GM20431 (cell line): ENCODE results near the gene SFRP5.

Experiments
- in situ Hi-C: fragments of 300-500 bp; cut with MseI, MboI; formaldehyde crosslinking; loops from one replicate; pipeline ENCODE4 v1.15.0; 2020; ENCODE audit warnings: low sequenced_read_pairs; ENCODE audit not compliant: unreplicated experiment

The SFRP5 gene

DNA sequence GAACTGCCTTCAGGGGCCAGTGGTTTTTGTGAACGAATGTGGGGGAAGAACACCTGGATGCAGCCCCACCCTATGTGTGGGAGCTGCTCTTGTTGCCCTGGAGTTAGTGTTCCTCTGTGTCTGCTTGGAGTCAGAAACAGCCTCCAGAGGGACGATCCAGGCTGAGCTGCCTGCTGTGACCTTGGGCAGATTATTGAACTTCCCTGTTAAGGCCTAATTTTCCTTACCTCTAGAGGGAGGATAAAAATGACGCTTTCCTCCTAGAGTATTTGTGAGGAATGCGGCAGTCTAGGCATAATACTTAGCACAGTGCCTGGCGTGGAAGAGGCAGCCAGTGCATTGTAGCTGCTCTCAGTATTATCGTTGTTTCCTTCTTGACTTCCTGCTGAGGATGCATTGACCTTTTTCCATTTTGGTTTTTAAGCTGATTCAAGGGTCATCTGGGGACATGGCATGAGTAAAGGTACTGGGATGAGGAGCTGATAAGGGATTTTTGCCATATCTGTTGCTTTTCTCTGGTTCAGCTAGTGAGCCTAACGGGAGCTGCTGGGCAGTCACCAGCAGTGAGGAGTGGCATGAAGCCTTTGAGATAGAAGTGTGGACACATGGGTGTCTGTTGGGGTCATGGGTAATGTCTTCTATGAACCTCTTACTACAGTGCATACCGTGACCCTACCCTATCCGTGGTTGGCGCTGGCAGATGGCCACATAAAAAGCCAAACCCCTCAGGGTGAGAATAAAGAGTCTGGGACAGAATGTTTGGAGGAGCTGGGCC is 28.4 kb downstream of the SFRP5 start:
- in situ Hi-C loops: no loop called here

DNA sequence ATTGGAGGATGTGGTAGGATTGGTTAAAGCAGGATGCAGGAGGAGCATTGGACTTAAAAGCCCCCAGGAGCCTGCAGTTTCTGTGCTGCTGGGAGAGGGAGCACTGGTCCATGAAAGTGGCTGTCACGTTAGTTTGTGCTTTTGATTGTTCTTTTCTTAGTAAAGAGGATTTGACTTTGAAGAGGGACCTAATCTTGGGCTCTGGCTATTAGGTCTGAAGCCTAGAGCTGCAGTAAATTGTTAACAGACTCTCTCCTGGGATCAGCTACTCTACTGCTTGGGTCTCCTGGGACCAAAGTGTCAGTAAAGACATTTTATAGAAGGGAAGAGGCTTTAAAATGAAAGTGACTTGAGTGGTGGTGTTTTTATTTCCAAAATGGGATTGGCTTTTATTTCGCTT is 31.2 kb downstream of the SFRP5 start:
- in situ Hi-C loops: no loop called here

DNA sequence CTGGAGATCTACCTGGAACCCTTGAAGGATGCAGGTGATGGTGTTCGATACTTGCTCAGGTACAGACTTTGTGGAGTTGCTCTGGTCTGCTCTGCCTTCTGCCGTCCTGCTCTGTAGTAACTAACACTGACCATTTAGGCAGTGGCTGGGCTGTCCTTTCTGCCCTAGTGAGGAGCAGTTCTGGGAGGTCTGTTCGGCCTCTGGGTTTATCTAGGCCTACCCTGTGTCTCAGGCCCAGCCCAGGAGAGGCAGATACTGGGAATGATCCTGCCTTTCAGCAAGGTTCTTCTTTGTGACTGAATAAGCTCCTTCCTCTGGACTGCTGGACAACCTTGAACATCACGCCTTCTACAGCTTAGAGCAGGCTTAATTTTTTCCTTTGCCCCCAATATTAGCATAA is 33.2 kb downstream of the SFRP5 start:
- in situ Hi-C loops: no loop called here

DNA sequence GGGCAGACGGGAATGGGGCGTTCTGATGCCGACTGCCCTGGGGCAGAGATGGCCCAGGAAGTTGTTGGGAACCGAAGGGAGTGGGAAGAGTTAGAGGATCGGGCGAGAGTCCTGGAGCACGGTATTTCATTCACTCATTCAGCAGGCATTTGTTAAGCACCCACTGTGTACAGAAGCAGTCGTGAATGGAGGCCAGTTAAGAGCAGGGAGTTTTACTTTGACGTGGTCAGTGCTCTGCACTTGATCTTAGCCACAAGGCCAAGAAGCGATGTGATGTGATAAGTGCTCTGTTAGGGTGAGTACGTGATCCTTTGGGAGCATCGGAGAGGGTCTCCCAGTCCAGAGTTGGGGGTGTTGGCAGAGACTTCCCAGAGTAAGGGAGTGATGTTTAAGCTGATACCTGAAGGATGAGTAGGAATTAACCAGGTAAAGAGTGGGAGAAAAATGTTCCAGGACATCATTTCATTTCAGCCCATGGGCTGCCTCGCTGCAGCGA is 34.0 kb downstream of the SFRP5 start:
- in situ Hi-C loops: no loop called here

DNA sequence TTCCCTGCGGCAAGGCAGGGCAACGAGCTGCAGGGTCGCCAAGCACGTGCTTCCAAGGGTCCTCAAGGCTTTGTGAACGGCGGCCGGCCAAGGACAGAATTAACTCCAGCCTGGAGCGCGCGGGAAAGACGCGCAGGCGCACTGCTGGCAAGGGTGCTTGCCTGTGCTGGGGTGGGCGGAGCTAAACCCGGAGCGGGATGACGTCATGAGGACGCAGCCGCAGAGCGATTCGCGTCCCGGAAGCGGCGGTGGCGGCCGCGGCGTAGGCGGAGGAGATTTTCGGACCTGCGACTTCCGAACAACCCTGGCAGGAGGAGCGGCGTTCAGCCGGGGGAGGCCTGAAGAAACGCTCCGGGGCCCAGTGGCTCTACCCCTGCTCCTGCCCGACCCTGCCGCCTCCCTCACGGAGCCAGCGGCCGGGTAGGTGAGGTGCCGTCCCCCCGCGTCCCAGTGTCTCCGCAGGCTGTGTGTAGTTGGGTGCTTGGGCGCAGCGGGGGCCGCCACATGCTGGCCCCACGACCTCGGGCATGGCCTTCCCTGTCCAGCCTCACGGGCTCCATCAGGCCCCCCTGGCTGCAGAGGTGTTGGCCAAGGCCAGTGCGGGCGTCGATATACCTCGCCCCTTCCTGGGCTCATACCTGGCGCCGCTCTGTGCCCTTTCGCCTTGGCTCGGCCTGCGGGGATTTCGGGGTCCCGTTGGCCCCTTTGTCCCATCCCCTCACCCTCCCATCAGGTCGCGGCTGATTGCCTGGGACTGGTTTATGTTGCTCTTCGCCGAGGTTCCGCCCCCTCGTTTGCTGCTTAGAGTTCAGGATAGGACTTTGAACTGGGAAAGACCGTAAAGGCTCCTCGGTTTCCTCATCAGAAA is 34.7 kb downstream of the SFRP5 start, which contains the start of gene ZFYVE27:
ZFYVE27 (plus strand) TSS at position 227 of the 868 bp plus-strand sequence. CDS start 1,350 bp downstream, outside the sequence.
- in situ Hi-C loops: no loop called here

DNA sequence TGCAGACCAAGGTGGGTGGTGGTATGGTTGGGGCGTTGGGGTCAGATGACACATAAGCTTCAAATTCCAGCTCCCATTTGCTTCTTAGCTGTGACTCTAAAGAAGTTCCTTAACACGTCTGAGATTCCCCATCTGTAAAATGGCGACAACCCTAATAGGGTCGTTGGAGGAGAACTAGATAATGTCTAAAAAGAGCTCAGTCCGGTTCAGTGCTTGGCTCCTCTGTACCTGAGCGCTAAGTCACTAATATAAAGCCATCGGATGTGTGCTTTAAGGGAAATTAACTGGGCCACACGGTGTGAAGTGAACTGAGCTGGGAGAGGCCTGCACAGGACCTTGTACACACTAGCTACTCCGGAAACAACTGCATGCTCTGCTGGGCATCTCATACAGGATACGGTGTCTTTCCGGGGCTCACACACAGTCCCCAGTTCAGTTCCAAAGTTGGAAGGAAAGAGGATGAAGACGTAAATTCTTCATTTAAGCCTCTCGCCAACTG is 35.3 kb downstream of the SFRP5 start:
- in situ Hi-C loops: no loop called here

DNA sequence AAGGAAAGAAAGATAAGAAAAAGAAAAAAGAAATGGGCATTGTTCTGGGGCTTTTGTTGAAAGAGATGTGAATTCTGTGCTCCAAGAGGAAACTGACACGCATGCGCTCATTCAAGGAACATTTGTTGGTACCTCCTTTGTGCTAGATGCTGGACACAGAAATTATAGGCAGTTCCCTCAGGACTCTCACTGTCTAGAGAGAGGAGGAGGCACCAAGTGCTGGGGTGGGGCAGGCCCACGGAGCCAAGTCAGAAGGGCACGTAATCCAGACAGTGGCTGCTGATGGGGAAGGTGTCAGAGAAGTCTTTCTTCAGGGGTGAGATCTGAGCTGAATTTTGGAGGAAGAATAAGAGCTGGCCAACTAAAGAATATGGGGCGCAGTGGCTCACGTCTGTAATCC is 37.8 kb downstream of the SFRP5 start:
- in situ Hi-C loops: no loop called here

DNA sequence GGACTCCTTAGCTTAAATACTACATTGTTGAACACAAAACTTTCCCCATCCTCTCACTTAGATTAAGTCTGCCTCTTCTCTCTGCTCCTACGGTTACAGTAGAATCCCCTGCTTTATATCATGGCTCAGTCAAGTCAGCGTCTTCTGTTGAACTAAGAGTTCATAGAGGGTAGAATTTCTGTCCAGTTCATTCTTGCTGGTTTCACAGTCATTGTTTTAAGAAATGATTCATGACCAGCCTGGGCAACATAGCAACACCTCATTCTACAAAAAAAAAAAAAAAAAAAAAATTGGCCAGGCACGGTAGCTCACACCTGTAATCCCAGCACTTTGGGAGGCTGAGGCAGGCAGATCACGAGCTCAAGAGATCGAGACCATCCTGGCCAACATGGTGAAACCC is 38.5 kb downstream of the SFRP5 start:
- in situ Hi-C loops: no loop called here

DNA sequence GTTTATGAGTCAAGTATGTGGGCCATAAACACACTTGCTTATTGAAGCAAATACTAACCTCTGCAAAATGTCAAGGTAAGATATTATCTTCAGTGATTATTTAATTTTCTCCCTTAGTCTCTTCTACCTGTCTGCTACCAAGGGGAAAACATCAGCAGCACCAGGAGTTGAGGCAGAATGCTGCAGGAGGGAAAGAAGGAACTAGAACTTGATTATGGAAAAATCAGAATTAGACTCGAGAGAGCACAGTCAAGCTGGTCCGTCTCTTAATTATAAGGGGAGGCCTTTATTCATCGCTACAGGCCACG is 39.8 kb downstream of the SFRP5 start:
- in situ Hi-C loops: no loop called here

DNA sequence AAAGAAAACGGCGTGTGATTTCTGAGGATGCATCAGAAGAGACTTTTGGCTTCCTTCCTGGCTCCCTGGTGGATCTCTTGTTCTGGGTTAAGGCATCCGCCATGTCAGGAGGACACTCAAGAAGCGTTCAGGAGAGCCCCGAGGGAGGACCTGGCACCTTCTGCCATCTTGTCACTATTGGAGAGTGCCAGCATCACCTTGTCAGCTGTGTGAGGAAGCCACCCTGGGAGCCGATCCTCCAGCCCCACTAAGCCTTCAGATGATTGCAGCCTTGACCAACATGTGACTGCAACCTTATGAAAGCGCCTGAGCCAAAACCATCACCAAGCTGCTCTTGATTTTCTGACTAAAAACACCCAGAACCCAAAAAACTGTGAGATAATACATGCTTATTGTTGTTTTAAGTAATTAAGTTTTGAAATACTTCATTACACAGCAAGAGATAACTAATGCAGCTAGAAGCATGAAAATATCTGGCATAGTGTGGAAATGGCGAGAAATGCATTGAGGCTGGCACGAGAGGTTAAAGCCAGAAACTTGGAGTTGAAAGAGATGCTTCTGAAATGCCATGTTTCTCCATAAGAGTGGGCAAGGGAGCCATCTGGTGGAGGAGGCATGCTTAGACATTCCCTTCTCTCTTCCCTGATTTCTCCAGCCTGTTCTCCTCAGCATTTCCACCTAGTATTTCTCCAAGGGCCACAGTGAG is 40.3 kb downstream of the SFRP5 start:
- in situ Hi-C loops: no loop called here

DNA sequence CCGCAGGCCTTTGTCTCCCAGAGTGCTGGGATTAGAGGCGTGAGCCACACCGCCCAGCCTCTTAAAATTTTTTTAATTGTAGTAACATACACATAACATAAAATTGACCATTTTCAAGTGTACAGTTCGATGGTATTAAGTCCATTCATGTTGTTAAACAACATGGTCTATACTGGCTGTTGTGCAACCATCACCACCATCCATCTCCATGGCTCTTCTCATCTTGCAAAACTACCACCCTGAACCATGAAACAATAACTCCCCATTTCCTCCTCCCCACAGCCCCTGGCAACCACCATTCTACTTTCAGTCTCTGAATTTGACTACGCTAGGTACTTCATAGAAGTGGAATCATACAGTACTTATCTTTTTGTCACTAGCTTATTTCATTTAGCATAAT is 42.8 kb downstream of the SFRP5 start:
- in situ Hi-C loops: no loop called here

DNA sequence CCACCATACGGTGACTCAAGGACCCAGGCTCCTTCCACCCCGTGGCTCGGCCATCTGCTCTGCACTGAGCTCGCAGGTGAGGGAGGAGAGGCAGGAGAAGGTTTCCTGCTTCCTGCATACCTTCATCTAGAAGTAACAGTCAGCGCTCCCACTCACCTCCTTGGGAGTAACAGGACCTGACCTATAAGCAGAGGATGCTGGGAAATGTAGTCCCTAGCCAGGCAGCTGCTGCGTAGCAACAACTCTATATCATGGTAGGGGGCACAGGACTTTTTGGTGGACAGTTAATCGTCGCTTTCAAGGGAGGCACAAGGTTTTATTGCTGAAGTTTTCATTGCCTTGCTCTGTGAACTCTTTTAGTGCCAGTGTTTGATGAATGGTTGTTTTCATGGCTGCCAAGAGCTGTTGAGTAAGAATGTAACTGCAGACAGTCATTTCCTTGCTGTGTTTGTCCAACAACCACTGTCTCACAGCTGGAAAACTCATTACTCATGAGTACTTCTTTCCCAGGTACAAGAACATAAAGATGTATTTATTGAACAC is 45.1 kb downstream of the SFRP5 start:
- in situ Hi-C loops: no loop called here

DNA sequence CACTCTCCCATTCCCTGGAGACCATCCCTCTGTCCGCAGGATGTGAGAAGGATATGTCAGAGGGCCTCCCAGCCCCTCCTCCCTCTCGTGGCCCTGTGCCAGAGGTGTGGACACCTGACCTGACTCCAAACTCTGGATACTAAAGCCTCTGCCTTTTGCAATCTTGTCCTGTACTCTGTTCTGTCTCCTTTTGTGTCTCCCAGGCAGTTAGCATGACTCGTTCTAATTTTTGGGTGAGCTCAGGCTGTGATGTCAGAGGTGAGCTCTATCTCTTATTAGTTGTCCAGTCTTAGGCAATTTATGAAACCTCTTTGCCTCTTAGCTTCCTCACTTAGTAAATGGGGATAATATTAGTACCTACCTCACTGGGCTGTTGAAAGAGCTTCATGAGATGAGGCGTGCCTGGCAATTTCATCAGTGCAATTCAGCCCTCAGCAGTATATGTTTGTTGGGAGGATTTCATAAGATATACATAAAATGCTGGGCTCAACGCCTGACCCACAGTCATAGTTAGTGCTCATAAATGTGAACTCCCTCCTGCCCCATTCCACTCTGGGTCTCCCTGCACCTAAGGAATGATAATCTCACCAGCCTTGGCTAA is 47.4 kb downstream of the SFRP5 start:
- in situ Hi-C loops: no loop called here

DNA sequence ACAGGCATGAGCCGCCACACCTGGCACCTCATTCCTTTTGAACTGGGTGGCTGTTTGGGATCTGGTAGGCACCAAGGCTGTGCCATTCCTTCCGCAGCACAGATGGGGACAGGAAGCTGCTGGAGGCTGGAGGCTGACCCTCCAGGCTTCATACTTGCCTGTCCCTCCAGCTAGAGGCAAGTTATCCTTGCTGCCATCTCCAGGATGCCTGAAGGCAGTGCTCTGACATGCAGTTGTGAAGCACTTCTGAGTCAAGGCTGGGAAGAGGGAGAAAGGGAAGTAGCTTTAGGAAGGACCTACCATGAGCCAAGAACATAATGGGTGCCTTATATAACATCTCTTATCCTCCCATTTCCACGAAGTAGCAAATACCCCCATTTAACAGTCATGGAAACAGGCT is 48.8 kb downstream of the SFRP5 start:
- in situ Hi-C loops: no loop called here

DNA sequence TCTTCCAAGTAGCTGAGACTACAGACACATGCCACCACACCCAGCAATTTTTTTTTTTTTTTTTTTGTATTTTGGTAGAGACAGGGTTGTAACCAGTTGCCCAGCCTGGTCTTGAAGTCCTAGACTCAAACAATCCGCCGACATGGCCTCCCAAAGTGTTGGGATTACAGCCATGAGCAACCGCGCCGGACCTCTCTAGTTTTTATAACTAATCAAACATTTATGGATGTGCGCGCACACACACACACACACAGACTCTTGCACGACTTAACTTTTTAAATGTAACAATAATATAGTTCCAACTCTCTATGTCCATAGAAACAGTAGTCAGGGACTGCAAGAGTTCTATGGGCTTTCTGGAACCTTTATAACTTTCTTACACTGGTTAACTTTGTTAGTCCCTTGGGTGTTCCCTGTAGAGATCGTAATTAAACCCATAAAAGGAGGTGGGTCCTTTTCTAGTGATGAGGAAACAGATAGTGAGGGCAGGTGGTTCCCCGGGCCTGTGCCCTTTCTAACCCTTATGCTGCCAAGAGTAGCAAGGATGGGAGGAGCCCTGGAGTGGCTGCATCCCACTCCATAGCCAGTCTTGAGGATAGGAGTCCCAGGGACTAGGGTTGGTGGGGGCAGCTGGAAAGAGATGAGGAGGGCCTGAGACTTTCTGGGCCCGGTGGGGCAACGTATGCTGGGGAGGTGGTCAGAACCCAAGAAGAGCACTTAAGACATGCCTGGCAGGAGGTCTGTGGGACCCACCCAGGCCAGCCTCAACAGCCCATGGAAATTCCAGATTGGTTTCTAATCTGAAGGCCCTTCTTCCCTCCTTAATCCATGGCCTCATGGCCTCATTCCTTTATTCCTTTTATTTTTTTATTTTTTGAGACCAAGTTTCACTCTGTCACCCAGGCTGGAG is 49.7 kb downstream of the SFRP5 start:
- in situ Hi-C loops: no loop called here

DNA sequence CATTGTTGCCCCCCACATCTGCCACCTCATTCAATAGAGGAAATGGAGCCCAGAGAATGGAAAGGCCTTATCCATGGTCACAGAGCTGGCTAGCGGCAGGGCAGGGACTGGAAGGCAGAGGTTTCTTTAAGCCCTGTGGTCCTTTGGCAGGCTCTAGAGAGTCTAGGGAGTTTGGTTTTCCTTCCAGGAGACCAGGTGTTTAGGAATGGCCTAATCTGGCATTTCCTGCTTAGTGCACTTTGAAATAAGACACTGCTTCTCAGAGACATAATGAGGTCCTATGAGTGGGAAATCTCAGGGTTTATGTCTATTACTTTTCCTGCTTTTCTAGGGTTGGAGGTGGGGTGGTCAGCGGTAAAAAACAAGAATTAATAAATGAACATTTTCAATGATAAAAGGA is 52.2 kb downstream of the SFRP5 start:
- in situ Hi-C loops: no loop called here

DNA sequence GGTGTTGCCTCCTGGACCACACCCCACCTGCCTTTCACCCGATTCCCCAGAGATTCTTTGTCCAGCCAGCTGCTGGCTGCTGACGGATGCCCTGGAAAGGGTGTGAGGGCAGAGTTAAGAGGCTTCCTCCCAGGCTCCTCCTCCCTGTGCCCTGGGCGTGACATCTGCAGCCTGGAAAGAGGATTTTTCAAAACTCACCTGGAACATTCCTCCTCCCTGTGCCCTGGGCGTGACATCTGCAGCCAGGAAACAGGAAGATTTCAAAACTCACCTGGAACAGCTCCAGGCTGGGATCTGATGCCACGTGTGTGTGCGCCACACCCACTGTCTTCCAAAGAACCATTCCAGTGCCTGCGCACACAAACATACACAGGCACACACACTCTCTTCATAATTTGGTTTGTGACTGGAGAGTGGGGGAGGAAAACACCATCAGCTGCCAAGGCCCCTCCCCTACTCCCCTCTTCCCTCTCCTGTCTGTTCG is 53.1 kb downstream of the SFRP5 start:
- in situ Hi-C loops: no loop called here

DNA sequence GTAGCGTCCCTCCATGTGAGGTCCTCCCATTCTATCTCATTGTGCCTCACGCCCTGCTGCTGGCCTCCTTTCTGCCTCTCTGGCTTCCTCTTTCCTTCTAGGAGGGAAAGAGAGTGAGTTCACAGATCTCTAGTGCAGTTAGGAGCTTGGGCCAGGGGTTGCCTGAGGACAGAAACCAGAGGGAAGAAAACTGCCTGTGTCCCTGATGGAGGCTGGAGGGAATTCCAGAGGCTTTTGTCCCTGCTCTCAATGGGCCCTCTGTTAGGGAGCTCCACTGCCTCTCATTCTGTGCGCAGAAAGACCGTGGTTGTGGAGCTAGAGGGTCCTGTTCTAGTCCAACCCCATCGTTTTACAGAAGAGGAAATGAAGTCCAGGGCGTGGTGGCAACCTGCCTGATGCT is 53.6 kb downstream of the SFRP5 start:
- in situ Hi-C loops: no loop called here

DNA sequence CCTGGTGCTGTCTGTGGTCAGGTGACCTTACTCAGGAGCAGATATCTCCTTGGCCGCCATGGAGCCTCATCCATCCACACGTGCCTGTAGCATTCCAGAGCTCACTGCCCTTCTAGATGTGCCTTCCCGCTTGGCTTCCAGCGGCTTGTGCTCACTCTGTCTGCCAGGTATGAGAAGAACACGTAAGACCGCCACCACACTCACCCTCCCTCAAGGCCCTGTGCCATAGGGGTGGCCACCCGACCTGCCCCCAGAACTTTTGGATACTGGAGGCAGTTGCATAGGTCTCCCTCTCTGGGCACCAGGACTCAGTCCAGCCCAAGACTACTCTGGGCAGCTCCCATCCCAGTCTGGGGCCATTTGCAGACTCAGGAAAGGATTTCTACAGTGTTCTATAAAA is 54.2 kb downstream of the SFRP5 start:
- in situ Hi-C loops: no loop called here
